Choroid plexus epithelial cell (primary cell): ENCODE data around the gene ATM.

Experiments
- DNase-seq: peaks from one replicate; pipeline ENCODE4 v3.0.0-alpha.2; 2010; ENCODE audit warnings: low read depth
- H3K4me3 ChIP-seq: 2 replicates; pipeline ENCODE4 v1.5.1; 2011; ENCODE audit warnings: low read depth, mild to moderate bottlenecking, control low read depth, low read length, moderate library complexity
- CTCF ChIP-seq: conservative IDR thresholded peaks from 2 replicates; pipeline ENCODE4 v1.5.1; 2011; ENCODE audit warnings: low read depth, mild to moderate bottlenecking, control low read depth, inconsistent platforms, low read length, moderate library complexity

Gene ATM

GRCh38 chr11:108302121-108302785 lies 79.4 kb downstream of the ATM start:
- peak; percentile 68 for DNase-seq
- no peak for TF ChIP-seq CTCF
- no peak overlapping the region for H3K4me3 ChIP-seq

GRCh38 chr11:108307751-108308150 lies 84.9 kb downstream of the ATM start:
- no peak overlapping the region for H3K4me3 ChIP-seq
- no peak for TF ChIP-seq CTCF
- no peak for DNase-seq

GRCh38 chr11:108313444-108313843 lies 90.6 kb downstream of the ATM start:
- DNase-seq, result no peak
- H3K4me3 ChIP-seq, result no peak overlapping the region
- no peak for TF ChIP-seq CTCF

- DNase-seq, result no peak
- TF ChIP-seq CTCF, result no peak
- no peak overlapping the region for H3K4me3 ChIP-seq
Observed at GRCh38 chr11:108316061-108316460, 93.2 kb downstream of the ATM start.

- no peak overlapping the region for H3K4me3 ChIP-seq
- DNase-seq, result peak; percentile 31
- TF ChIP-seq CTCF, result no peak
Observed at GRCh38 chr11:108319541-108320145, 96.8 kb downstream of the ATM start.

- DNase-seq, result no peak
- no peak for TF ChIP-seq CTCF
- no peak overlapping the region for H3K4me3 ChIP-seq
Observed at GRCh38 chr11:108322666-108323065, 99.8 kb downstream of the ATM start.

- no peak overlapping the region for H3K4me3 ChIP-seq
- no peak for TF ChIP-seq CTCF
- peak; percentile 33 for DNase-seq
Observed at GRCh38 chr11:108324587-108324986, 101.7 kb downstream of the ATM start.
